SIG-M5 (cell line): Measurements from ENCODE around the gene GFRA1.

Experiments used
- DNase-seq: peaks from one replicate; lab custom pipeline; 2025; lab: John Stamatoyannopoulos, UW

The GFRA1 gene

DNA sequence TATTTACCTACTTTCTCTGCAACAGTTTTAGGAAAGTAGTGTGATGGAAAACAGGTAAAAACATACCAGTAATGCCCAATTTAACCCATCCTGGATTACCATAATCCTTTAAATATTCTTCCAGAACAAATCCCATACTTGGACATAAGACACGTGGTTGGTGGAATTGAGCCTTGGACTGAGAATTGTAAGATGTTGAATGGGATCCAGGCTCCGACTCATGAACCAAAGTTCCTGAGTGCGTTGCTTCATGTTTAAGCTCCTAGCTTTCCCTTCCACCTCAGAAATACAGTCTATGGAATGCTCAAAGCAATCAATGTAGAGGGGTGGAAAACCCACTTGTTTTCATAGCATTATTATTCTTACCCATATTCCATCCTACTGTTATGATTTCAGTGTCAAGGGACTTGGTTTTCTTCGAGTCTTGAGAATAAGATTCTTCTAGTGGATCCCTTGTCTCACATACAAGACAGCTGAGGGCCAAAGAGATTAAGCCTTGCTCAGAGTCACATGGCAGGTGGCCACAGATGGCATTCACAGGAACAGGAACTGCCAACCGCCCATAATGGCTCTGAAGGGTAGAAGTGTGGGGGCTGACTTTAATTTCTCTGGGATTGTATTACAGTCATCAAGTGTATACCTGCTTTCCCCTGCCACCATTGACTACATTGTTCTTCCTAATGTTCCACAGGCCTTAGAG lies 171.2 kb downstream of the GFRA1 start:
- no peak for DNase-seq

- DNase-seq, result no peak
Observed at GRCh38 chr10:116100984-116101383, 172.0 kb downstream of the GFRA1 start.

GRCh38 chr10:116099023-116099420 lies 174.0 kb downstream of the GFRA1 start:
- no peak for DNase-seq

GRCh38 chr10:116098411-116099022 lies 174.5 kb downstream of the GFRA1 start:
- DNase-seq, result no peak

DNA sequence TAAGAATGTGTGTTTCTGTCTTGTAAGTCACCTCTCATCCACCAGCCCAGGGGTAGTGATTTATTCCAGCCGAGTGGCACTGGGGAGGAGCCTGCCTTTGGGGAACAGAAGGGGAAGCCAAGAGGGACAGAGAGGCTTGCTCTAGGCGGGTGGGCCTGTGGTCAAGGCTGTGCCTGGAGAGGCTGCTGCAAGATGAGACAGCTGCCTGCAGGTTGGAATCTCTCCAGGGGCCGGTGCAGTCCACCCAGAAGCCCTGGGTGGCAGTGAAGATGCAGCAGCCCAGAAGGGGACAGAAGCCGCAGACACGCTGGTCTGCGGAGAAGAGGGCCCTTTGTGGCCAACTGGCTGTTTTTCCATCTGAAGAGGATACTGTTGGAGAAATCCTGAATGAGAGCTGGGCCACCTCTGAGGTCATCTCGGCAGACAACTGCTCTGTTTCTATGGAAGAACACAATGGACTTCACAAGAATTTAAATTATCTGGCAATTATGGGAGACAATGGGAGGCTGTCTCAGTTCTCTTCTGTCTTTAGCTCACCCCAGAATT lies 175.7 kb downstream of the GFRA1 start:
- DNase-seq, result no peak

- no peak for DNase-seq
Observed at GRCh38 chr10:116096526-116096925, 176.5 kb downstream of the GFRA1 start.

- no peak for DNase-seq
Observed at GRCh38 chr10:116094356-116094755, 178.7 kb downstream of the GFRA1 start.

- DNase-seq, result no peak
Observed at GRCh38 chr10:116093031-116093430, 180.0 kb downstream of the GFRA1 start.

DNA sequence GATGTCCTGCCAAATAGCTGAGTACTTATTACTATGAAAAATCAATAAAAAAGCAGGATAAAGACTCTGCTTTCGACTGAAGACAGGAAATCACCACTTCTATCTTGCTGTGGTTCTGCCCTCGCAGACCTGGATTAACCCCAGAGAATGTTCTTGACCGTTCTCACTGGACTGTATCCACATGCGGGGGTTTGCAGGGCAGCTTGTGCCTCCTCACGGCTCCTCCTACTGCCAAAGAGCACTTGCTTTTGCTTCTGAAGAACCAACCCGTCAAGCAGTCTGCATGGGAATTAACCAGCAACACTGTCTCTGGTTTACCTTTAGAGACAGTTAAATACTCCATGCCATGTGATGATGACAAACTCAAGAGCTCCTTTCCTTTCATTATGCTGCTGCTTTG lies 184.0 kb downstream of the GFRA1 start:
- DNase-seq, result no peak

DNA sequence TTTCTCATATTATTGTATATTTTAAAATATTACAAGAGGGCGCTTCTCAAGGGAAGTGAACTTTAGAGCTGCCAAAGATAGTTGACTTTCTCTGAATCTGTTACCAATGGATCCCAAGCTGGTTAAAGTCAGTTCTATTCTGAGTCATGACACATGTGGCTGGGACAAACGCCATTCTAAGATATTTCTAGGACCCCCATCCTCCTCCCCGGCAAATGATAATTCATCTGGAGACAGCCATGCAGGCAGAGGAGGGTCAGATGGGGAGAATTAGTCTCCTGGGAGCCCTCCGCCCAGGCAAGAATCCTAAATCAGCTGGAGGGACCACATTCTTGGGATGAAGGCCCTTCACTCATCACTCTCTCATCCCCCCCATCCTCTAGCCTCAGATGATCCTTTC lies 187.7 kb downstream of the GFRA1 start:
- no peak for DNase-seq

GRCh38 chr10:116084161-116084560 lies 188.8 kb downstream of the GFRA1 start:
- no peak for DNase-seq

GRCh38 chr10:116083226-116083762 lies 189.7 kb downstream of the GFRA1 start:
- no peak for DNase-seq

DNA sequence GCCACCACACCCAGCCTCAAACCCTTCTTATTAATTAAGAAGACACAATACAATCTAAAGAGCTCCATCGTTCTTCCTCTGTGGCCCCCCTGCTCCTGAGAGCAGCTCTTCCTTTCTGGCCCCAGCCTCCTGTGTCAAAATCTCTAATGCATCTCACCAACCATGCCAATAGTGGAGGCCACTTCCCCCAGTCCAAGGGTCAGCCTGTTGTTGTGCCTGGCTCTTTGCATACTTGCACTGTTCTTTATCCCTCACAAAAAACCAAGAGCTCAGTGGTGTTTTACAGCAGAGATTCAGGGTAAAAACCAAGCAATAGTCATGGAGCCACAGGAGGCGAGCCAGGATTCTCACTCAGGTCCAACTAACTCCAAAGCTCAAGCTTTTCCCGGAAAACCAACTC lies 190.2 kb downstream of the GFRA1 start:
- DNase-seq, result no peak

GRCh38 chr10:116082206-116082605 lies 190.8 kb downstream of the GFRA1 start:
- DNase-seq, result no peak

- DNase-seq, result no peak
Observed at GRCh38 chr10:116080553-116080952, 192.5 kb downstream of the GFRA1 start.

- no peak for DNase-seq
Observed at GRCh38 chr10:116079355-116079754, 193.7 kb downstream of the GFRA1 start.

- no peak for DNase-seq
Observed at GRCh38 chr10:116076621-116077020, 196.4 kb downstream of the GFRA1 start.

- DNase-seq, result no peak
Observed at GRCh38 chr10:116073510-116073909, 199.5 kb downstream of the GFRA1 start.

DNA sequence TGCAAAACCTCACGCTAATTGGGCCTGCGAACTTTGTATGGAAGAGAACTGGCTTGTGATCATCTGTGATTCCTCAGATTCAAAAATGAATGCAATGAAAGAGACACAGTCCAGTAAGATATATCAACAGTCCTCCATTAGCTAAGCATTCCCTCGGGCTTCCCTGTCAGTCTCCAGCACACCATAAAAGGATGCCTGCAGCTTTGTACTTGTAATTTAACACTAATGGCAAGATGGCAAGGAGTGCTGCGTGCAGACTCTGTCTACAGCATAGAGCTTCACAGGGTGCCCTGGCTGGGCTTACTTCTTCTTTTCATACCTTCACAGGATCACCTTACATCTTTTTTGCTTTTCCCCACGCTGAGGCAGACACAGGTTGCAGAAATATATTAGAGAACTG lies 200.0 kb downstream of the GFRA1 start:
- DNase-seq, result no peak

DNA sequence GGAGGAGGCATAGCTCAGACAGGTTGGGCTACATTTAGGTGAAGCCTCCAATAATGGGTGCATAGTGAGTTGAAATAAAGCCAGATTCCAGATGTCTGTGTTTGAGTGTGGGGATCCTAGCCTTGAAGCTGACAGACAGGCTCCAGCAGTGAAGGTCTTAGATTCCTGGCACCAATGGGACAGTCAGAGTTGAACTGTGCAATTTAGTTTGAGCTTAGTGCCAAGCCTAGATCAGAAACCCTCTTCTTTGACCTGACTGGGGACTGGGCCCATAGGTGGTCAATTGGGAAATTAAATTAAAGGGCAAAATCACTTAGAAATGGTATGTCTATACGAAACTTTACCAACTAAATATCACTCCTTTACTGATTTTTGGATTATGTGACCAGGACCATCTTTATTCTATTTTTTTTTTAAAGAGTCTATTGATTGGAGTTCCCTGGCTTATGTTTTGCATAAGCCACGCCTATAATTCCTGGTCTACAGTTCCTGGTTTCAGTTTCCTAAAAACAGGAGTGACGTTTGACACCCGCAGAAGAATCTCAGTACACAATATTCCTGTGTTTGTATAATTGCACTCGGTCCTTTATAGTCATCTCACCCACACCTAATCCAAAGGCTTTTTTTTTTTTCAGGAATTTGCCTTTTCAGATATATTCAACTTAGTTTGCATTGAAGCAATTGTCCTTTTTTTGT lies 201.4 kb downstream of the GFRA1 start:
- DNase-seq, result no peak

GRCh38 chr10:116070743-116071320 lies 202.2 kb downstream of the GFRA1 start:
- no peak for DNase-seq

DNA sequence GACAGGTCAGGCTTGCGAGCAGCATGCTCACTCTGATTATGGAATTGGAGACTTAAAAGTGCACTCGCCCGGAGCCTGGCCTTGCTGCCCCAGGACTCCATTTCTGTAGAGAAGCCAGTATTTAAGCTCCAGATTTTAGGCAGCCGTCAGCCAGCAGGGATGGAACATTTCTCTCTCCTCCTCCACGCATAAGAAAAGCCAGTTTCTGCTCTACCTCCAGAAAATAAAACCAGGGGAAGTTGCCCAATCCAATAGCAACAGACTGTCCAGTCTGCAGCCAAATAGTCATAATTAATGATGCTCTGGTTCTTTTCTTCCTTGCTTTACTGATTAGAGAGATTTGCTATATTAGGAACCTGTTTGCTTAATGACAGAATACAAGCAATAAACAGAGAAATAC lies 203.2 kb downstream of the GFRA1 start:
- no peak for DNase-seq
